ENCODE measurements around the gene NKG7.

The NKG7 gene

DNA sequence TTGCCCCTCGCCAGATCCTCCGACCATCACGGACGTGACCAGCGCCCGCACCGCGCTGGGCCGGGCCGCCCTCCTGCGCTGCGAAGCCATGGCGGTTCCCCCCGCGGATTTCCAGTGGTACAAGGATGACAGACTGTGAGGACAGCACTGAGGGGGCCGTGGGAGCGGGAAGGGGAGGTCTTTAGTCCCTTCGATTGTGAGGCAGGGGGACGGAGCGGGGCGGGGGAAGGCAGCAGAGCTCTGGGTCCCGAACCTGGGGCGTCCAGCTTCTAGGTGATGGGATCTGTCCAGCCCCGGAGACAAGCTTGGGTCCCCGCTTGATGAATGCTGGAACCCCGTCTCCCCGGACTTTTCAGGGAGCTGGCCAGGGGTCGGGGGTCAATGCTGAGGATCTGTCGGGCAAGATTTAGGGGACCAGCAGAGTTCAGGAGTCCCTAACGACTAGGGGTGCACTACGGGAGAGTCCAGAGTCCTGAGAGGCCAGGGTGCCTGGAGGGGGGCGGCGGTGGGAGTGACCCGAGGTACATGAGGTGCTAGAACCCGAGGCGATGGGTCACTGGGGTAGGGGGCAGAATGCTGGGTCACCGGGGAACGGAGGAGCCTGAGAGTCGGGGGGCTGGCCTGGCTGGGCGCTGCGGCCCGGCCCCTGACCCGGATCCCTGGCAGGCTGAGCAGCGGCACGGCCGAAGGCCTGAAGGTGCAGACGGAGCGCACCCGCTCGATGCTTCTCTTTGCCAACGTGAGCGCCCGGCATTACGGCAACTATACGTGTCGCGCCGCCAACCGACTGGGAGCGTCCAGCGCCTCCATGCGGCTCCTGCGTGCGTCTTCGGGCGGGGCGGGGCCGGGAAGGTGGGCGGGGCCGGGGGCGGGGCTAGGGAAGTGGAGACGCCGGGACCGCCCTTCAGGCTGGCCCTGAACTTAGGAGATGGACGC lies 45.1 kb downstream of the NKG7 start:
- Histone ChIP-seq H3K36me3 (peaks cover 11% of the 10 kb centered on the region), H3K27me3 (peaks cover 35% of the 10 kb centered on the region), H3K4me2 (no peak overlapping the region), H3K4me1 (peaks cover 8% of the 10 kb centered on the region; the same call in 1 of the 2 replicates), H3K4me3 (no peak overlapping the region), H4K20me1 (no peaks in the 10 kb centered on the region), H3K9me3 (peaks cover 25% of the 10 kb centered on the region), H3K9ac (no peak overlapping the region), H3K27ac (no peak overlapping the region)
- TF ChIP-seq Cebpa-rat (IDR thresholded peaks at IDR 0.05), result no peak

- Histone ChIP-seq H3K27me3 (peaks cover 35% of the 10 kb centered on the region), H3K9me3 (peaks cover 21% of the 10 kb centered on the region), H3K4me1 (peaks cover 8% of the 10 kb centered on the region; the same call in 1 of the 2 replicates), H3K27ac (no peak overlapping the region), H3K4me3 (no peak overlapping the region), H4K20me1 (no peaks in the 10 kb centered on the region), H3K4me2 (no peak overlapping the region), H3K9ac (no peak overlapping the region), H3K36me3 (peaks cover 11% of the 10 kb centered on the region)
- no peak for TF ChIP-seq Cebpa-rat (IDR thresholded peaks at IDR 0.05)
Measured at GRCh38 chr19:51326216-51327065, 46.0 kb downstream of the NKG7 start.

DNA sequence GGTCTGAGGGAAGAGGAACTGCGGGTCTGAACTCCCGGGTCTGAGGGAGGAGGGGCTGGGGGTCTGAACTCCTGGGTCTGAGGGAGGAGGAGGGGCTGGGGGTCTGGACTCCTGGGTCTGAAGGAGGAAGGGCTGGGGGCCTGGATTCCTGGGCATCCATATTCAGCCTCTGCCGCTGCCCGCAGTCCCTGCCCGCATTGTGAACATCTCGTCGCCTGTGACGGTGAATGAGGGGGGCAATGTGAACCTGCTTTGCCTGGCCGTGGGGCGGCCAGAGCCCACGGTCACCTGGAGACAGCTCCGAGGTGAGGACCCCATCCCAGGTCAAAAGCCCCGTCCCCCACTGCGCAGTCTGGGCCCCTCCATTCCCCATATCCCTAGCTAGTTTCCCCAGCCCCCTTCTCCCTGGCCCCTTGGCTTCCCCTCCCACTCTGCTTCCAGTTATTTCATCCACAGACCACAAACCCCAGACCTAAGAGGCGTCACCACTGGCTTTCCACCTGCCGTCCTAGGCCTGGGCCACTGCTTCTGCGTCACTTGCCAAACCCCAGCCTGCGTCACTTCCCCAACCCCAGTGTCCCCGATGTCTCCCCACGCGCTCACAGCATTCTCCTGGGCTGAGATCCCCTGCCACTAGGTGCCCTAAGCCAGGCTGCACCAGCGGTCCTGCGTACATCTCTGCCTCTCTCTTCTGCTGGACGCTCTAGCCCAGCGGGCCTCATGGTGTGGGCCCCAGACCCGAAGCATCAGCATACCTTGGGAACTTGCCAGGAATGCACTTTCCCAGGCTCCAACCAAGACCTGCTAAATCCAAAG lies 47.1 kb downstream of the NKG7 start:
- no peak overlapping the region for H3K4me3 ChIP-seq
- peaks cover 1% of the 10 kb centered on the region; the same call in 1 of the 2 replicates for H3K36me3 ChIP-seq
- no peak overlapping the region for H3K4me2 ChIP-seq
- TF ChIP-seq Cebpa-rat (IDR thresholded peaks at IDR 0.05), result no peak
- peaks cover 1% of the 10 kb centered on the region; the same call in 1 of the 2 replicates for H4K20me1 ChIP-seq
- peaks cover 35% of the 10 kb centered on the region for H3K27me3 ChIP-seq
- peaks cover 8% of the 10 kb centered on the region; the same call in 1 of the 2 replicates for H3K4me1 ChIP-seq
- H3K27ac ChIP-seq, result no peak overlapping the region
- peaks cover 10% of the 10 kb centered on the region for H3K9me3 ChIP-seq
- no peak overlapping the region for H3K9ac ChIP-seq

GRCh38 chr19:51324167-51324481 lies 48.3 kb downstream of the NKG7 start:
- Histone ChIP-seq H3K4me3 (no peak overlapping the region), H3K27me3 (peaks cover 32% of the 10 kb centered on the region), H3K9ac (no peak overlapping the region), H3K36me3 (no peaks in the 10 kb centered on the region), H4K20me1 (peaks cover 11% of the 10 kb centered on the region; the same call in 1 of the 2 replicates), H3K27ac (no peak overlapping the region), H3K9me3 (peaks cover 8% of the 10 kb centered on the region; the same call in 1 of the 2 replicates), H3K4me2 (no peak overlapping the region), H3K4me1 (peaks cover 8% of the 10 kb centered on the region; the same call in 1 of the 2 replicates)
- TF ChIP-seq Cebpa-rat (IDR thresholded peaks at IDR 0.05), result no peak

DNA sequence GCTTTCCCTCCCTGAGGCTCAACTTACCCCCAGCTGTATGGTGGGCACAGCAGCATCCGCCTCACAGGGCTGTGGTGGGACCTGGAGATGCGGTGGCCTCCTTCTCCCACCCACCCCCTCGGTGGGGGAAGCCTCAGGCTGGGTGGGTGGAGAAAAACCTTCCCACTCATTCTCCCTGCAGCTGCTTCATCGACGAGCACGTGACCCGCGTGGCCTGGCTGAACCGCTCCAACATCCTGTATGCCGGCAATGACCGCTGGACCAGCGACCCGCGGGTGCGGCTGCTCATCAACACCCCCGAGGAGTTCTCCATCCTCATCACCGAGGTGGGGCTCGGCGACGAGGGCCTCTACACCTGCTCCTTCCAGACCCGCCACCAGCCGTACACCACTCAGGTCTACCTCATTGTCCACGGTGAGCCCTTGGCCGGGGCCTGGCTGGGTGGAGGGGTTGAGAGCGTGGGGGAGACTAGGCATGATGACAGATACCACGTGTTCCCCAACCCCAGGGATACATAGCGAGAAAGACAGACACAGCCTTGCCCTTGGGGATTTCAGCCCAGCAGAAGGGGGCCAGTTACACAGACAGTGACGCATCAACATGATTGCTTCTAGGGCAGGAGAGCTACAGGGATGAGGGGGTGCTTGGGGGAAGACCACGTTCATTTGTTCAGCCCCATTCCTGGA lies 48.8 kb downstream of the NKG7 start:
- no peak overlapping the region for H3K4me3 ChIP-seq
- H3K27me3 ChIP-seq, result peaks cover 30% of the 10 kb centered on the region
- H4K20me1 ChIP-seq, result peaks cover 11% of the 10 kb centered on the region; the same call in 1 of the 2 replicates
- H3K4me2 ChIP-seq, result no peak overlapping the region
- no peak overlapping the region for H3K27ac ChIP-seq
- H3K4me1 ChIP-seq, result peaks cover 8% of the 10 kb centered on the region; the same call in 1 of the 2 replicates
- no peak for TF ChIP-seq Cebpa-rat (IDR thresholded peaks at IDR 0.05)
- no peaks in the 10 kb centered on the region for H3K36me3 ChIP-seq
- peaks cover 8% of the 10 kb centered on the region; the same call in 1 of the 2 replicates for H3K9me3 ChIP-seq
- H3K9ac ChIP-seq, result no peak overlapping the region

- no peak overlapping the region for H3K27ac ChIP-seq
- TF ChIP-seq Cebpa-rat (IDR thresholded peaks at IDR 0.05), result no peak
- no peak overlapping the region for H3K9ac ChIP-seq
- H3K4me1 ChIP-seq, result peaks cover 8% of the 10 kb centered on the region; the same call in 1 of the 2 replicates
- H4K20me1 ChIP-seq, result peaks cover 11% of the 10 kb centered on the region; the same call in 1 of the 2 replicates
- peaks cover 11% of the 10 kb centered on the region; the same call in 1 of the 2 replicates for H3K27me3 ChIP-seq
- no peak overlapping the region for H3K4me3 ChIP-seq
- H3K4me2 ChIP-seq, result no peak overlapping the region
- H3K9me3 ChIP-seq, result 0 out of 2 replicates have a peak, but pooled peaks cover under 1% of the 10 kb centered on the region
- no peaks in the 10 kb centered on the region for H3K36me3 ChIP-seq
Measured at GRCh38 chr19:51321799-51322198, 50.7 kb downstream of the NKG7 start.

Data from BLaER1 (cell line).